Astrocyte (in vitro differentiated cells and primary cell): ENCODE results near the gene FHIT. TPM values are rescaled to one million over a fixed set of nuclear protein-coding genes. Genes with fewer than 3 reads are reported as not detected.

ENCODE experiments used
- DNase-seq: peaks from one replicate; pipeline ENCODE4 v3.0.0-alpha.2; 2010; ENCODE audit warnings: low read depth
- FAIRE-seq: peaks from 2 replicates; lab custom pipeline; 2011; peaks lifted over from hg19 to GRCh38; lab: Jason Lieb, UNC
- H2AFZ ChIP-seq: 2 replicates; pipeline ENCODE4 v1.6.0; 2012; ENCODE audit warnings: low read depth, low read length, inconsistent platforms
- H3K27ac ChIP-seq: 2 replicates; pipeline ENCODE4 v1.5.1; 2011; ENCODE audit warnings: low read depth, low read length, inconsistent platforms
- H3K27me3 ChIP-seq: 2 replicates; pipeline ENCODE4 v1.6.0; 2011; ENCODE audit warnings: low read length, inconsistent platforms; ENCODE audit not compliant: insufficient read depth
- H3K36me3 ChIP-seq: 2 replicates; pipeline ENCODE4 v1.5.1; 2011; ENCODE audit warnings: low read length, inconsistent platforms; ENCODE audit not compliant: insufficient read depth
- H3K4me1 ChIP-seq: 2 replicates; pipeline ENCODE4 v1.5.1; 2011; ENCODE audit warnings: low read length, inconsistent platforms; ENCODE audit not compliant: insufficient read depth
- H3K4me2 ChIP-seq: 2 replicates; pipeline ENCODE4 v1.6.0; 2012; ENCODE audit warnings: low read length, inconsistent platforms
- H3K4me3 ChIP-seq: 2 replicates; pipeline ENCODE4 v1.5.1; 2011; ENCODE audit warnings: low read depth, mild to moderate bottlenecking, low read length, inconsistent platforms; ENCODE audit not compliant: insufficient read depth
- H3K79me2 ChIP-seq: 2 replicates; pipeline ENCODE4 v1.6.0; 2012; ENCODE audit warnings: mild to moderate bottlenecking, low read length, inconsistent platforms; ENCODE audit not compliant: insufficient read depth
- H3K9ac ChIP-seq: 2 replicates; pipeline ENCODE4 v1.6.0; 2012; ENCODE audit warnings: mild to moderate bottlenecking, low read length, inconsistent platforms
- H3K9me3 ChIP-seq: 2 replicates; pipeline ENCODE4 v1.5.1; 2012; ENCODE audit warnings: low read depth, mild to moderate bottlenecking, low read length, inconsistent platforms; ENCODE audit not compliant: insufficient read depth
- H4K20me1 ChIP-seq: 2 replicates; pipeline ENCODE4 v1.6.0; 2012; ENCODE audit warnings: low read length, inconsistent platforms; ENCODE audit not compliant: insufficient read depth
- H3K27ac Mint-ChIP-seq: one replicate; pipeline ENCODE4 v1.8.0; 2021; ENCODE audit warnings: mild to moderate bottlenecking, mixed read lengths; ENCODE audit not compliant: unreplicated experiment
- H3K27me3 Mint-ChIP-seq: one replicate; pipeline ENCODE4 v1.8.0; 2021; ENCODE audit warnings: low read depth, mixed read lengths; ENCODE audit not compliant: unreplicated experiment
- H3K36me3 Mint-ChIP-seq: one replicate; pipeline ENCODE4 v1.8.0; 2021; ENCODE audit warnings: low read depth, mixed read lengths; ENCODE audit not compliant: unreplicated experiment
- H3K4me1 Mint-ChIP-seq: one replicate; pipeline ENCODE4 v1.8.0; 2021; ENCODE audit warnings: low read depth, mixed read lengths; ENCODE audit not compliant: unreplicated experiment
- H3K4me3 Mint-ChIP-seq: one replicate; pipeline ENCODE4 v1.8.0; 2021; ENCODE audit warnings: mild to moderate bottlenecking, moderate library complexity, mixed read lengths; ENCODE audit not compliant: unreplicated experiment
- H3K9me3 Mint-ChIP-seq: one replicate; pipeline ENCODE4 v1.8.0; 2021; ENCODE audit warnings: mild to moderate bottlenecking, mixed read lengths; ENCODE audit not compliant: unreplicated experiment
- EZH2 ChIP-seq: IDR thresholded peaks from 2 replicates; pipeline ENCODE4 v1.6.1; 2012; ENCODE audit warnings: mild to moderate bottlenecking, low read length, inconsistent platforms; ENCODE audit not compliant: insufficient read depth
- total RNA-seq: library from RNA; stranded (reverse); gene quantifications from 2 replicates; pipeline ENCODE4 v1.2.1, GENCODE V29; 2021
- TF ChIP-seq, protein P1 (sequence below): IDR thresholded peaks from 2 replicates; pipeline ENCODE4 v1.5.1; 2011; ENCODE audit warnings: low read depth, mild to moderate bottlenecking, inconsistent platforms, low read length, moderate library complexity; ENCODE audit not compliant: insufficient read depth

The FHIT gene
- total RNA-seq, 1 donor from 2014 or later, result 6.7 TPM

DNA sequence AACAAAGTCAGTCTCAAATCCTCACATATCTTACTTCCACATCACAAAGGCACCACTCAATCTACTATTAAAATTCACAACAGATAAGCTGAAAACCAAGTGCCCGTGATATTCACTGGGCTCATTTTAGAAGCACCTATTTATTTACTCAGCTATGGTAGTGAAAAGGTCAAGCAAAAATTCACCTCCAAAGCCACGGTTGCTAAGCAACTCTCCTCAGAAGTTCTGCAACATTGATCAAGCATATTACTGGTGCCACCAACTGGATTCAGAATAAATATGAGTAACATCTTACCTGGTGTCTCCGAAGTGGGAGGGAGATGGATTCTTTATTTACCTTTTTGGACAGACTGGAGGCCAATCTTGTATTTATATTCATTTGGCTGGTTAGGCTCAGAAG, 714.8 kb downstream of the FHIT start:
- Mint-ChIP-seq H3K9me3 (peaks cover 9% of the 10 kb centered on the region), H3K4me1 (peaks cover 1% of the 10 kb centered on the region), H3K27me3 (no peaks in the 10 kb centered on the region), H3K27ac (no peak overlapping the region), H3K36me3 (no peaks in the 10 kb centered on the region), H3K4me3 (no peak overlapping the region)
- H2AFZ ChIP-seq, result no peak overlapping the region
- no peaks in the 10 kb centered on the region for H3K4me1 ChIP-seq
- H3K9ac ChIP-seq, result no peak overlapping the region
- no peaks in the 10 kb centered on the region for H3K27me3 ChIP-seq
- H3K27ac ChIP-seq, result no peak overlapping the region
- H3K9me3 ChIP-seq, result no peaks in the 10 kb centered on the region
- FAIRE-seq (no peak), DNase-seq (no peak)
- no peaks in the 10 kb centered on the region for H4K20me1 ChIP-seq
- H3K4me3 ChIP-seq, result no peak overlapping the region
- no peaks in the 10 kb centered on the region for H3K36me3 ChIP-seq
- no peaks in the 10 kb centered on the region for H3K79me2 ChIP-seq
- TF ChIP-seq, protein P1, sequence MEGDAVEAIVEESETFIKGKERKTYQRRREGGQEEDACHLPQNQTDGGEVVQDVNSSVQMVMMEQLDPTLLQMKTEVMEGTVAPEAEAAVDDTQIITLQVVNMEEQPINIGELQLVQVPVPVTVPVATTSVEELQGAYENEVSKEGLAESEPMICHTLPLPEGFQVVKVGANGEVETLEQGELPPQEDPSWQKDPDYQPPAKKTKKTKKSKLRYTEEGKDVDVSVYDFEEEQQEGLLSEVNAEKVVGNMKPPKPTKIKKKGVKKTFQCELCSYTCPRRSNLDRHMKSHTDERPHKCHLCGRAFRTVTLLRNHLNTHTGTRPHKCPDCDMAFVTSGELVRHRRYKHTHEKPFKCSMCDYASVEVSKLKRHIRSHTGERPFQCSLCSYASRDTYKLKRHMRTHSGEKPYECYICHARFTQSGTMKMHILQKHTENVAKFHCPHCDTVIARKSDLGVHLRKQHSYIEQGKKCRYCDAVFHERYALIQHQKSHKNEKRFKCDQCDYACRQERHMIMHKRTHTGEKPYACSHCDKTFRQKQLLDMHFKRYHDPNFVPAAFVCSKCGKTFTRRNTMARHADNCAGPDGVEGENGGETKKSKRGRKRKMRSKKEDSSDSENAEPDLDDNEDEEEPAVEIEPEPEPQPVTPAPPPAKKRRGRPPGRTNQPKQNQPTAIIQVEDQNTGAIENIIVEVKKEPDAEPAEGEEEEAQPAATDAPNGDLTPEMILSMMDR, result no peak
- no peak for TF ChIP-seq EZH2
- H3K4me2 ChIP-seq, result no peak overlapping the region

DNA sequence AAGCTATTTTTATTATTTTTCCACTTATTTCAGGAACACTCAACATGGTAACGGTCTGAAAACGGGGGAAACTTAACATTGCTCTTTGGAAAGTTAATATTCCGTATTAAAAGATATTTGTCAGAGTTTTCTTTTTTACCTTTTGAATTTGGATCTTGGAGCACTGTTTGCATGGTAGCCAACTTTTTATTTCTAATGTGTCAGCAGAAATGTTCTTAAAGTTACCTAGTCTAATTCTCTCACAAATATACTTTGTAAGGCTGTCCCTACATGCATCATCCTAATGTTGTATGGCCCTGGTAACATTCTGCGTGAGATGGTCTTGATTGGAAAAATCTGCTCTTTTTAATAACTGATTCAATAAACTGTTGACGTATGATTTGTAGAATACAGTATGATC, 719.5 kb downstream of the FHIT start:
- no peak overlapping the region for H3K4me3 ChIP-seq
- FAIRE-seq, result no peak
- H3K27me3 ChIP-seq, result no peaks in the 10 kb centered on the region
- no peaks in the 10 kb centered on the region for H3K4me1 ChIP-seq
- no peaks in the 10 kb centered on the region for H4K20me1 ChIP-seq
- Mint-ChIP-seq H3K9me3 (no peaks in the 10 kb centered on the region), H3K36me3 (no peaks in the 10 kb centered on the region), H3K27me3 (no peaks in the 10 kb centered on the region), H3K4me1 (peaks cover 1% of the 10 kb centered on the region), H3K27ac (no peak overlapping the region), H3K4me3 (no peak overlapping the region)
- no peak overlapping the region for H2AFZ ChIP-seq
- TF ChIP-seq, protein P1, result no peak
- H3K27ac ChIP-seq, result no peak overlapping the region
- no peak overlapping the region for H3K4me2 ChIP-seq
- no peaks in the 10 kb centered on the region for H3K36me3 ChIP-seq
- DNase-seq, result no peak
- H3K79me2 ChIP-seq, result no peaks in the 10 kb centered on the region
- no peaks in the 10 kb centered on the region for H3K9me3 ChIP-seq
- H3K9ac ChIP-seq, result no peak overlapping the region

DNA sequence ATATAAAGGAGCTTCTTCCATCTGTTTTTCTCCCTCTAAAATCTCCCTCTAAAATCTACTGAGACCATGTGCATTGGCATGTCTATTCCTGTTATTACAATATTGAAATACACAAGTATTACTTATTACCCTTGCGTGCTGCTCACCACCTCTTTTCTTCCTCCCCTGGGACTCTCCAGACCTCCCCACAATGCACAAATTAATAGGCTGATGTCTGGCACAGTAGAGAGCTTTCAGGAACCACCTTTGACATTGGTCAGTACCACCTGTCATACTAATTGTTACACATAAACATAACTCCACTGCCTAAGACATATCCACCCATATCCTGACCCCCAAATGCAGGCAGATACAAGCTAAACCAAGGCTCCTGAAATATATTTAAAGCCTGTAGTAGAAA, 722.6 kb downstream of the FHIT start:
- DNase-seq, result no peak
- Mint-ChIP-seq H3K27me3 (no peaks in the 10 kb centered on the region), H3K4me3 (no peak overlapping the region), H3K27ac (no peak overlapping the region), H3K36me3 (no peaks in the 10 kb centered on the region), H3K9me3 (no peaks in the 10 kb centered on the region), H3K4me1 (no peaks in the 10 kb centered on the region)
- Histone ChIP-seq H3K36me3 (no peaks in the 10 kb centered on the region), H3K79me2 (no peaks in the 10 kb centered on the region), H3K27me3 (no peaks in the 10 kb centered on the region), H4K20me1 (no peaks in the 10 kb centered on the region), H3K4me1 (no peaks in the 10 kb centered on the region), H3K9me3 (no peaks in the 10 kb centered on the region), H3K4me2 (no peak overlapping the region), H3K4me3 (no peak overlapping the region), H3K9ac (no peak overlapping the region), H3K27ac (no peak overlapping the region), H2AFZ (no peak overlapping the region)
- TF ChIP-seq, protein P1, result no peak
- TF ChIP-seq EZH2, result no peak
- FAIRE-seq, result no peak
